C4-2B (cell line): ENCODE results near the gene MAP4.

Source experiments
- CTCF ChIP-seq: fragments of 450-650 bp; conservative IDR thresholded peaks from 2 replicates; pipeline ENCODE4 v1.5.1; 2017; ENCODE audit warnings: mild to moderate bottlenecking
- ZFX ChIP-seq: fragments of 450-650 bp; IDR thresholded peaks from 2 replicates; pipeline ENCODE4 v1.6.1; 2017

GRCh38 chr3:47940232-47940631, 76.0 kb downstream of the MAP4 start:
- TF ChIP-seq CTCF, result no peak
- TF ChIP-seq ZFX, result no peak
